GM12878 (cell line): ENCODE data around the gene CCDC112. TPM values are rescaled to one million over a fixed set of nuclear protein-coding genes. Genes with fewer than 3 reads are reported as not detected.

Experiments
- ATAC-seq: fragments of 200-7000 bp; cut with Tn5 transposase; 3 replicates; pipeline ENCODE4 v1.9.1; 2020; ENCODE audit warnings: mild to moderate bottlenecking, moderate library complexity
- BruUV-seq: library from RNA; stranded (reverse); fragments of 400-500 nt; replicated peaks from 2 replicates; lab custom pipeline; 2021; lab: Mats Ljungman, UMichigan
- CTCF ChIA-PET: fragments of 300-600 bp; sonication (Branson Sonifier 250); formaldehyde crosslinking; extraction: SDS; loops from one replicate; lab custom pipeline; 2021; ENCODE audit warnings: inconsistent platforms; lab: Yijun Ruan, JAX
- POLR2A ChIA-PET: fragments of 350-600 bp; formaldehyde crosslinking; extraction: SDS; loops from one replicate; lab custom pipeline; 2021; ENCODE audit warnings: inconsistent platforms; lab: Charles Lee
- RAD21 ChIA-PET: fragments of 300-600 bp; sonication (Branson Sonifier 250); formaldehyde crosslinking; loops from one replicate; lab custom pipeline; 2023; ENCODE audit warnings: antibody characterized with exemption; ENCODE audit not compliant: unreplicated experiment; lab: Charles Lee
- SMC1A ChIA-PET: fragments of 300-600 bp; sonication (Branson Sonifier 250); formaldehyde crosslinking; loops from one replicate; lab custom pipeline; 2023; ENCODE audit not compliant: unreplicated experiment, uncharacterized antibody; lab: Charles Lee
- DNase-seq: peaks from one replicate; pipeline ENCODE4 v3.0.0-alpha.2; 2011; ENCODE audit warnings: low read depth, low spot score
- FAIRE-seq: peaks from 3 replicates; lab custom pipeline; 2011; peaks lifted over from hg19 to GRCh38; lab: Jason Lieb, UNC
- H2AFZ ChIP-seq: 2 replicates; pipeline ENCODE4 v1.6.0; 2011; ENCODE audit warnings: low read depth, low read length, control low read depth; ENCODE audit not compliant: control insufficient read depth
- H3K27ac ChIP-seq: 2 replicates; pipeline ENCODE4 v1.5.1; 2011; ENCODE audit warnings: control low read depth; ENCODE audit not compliant: control insufficient read depth, insufficient read depth
- H3K27me3 ChIP-seq, 2 experiments: replicated peaks in 1 of 2; 2 replicates each; pipeline versions ENCODE4 v1.6.0 to v1.6.1; 2011; ENCODE audit warnings: low read length in 1 of 2; ENCODE audit not compliant: control insufficient read depth in 2 of 2, insufficient read depth in 2 of 2
- H3K36me3 ChIP-seq, 2 experiments: 2 replicates each; pipeline ENCODE4 v1.5.1; 2011; ENCODE audit warnings: low read length in 1 of 2; ENCODE audit not compliant: control insufficient read depth in 2 of 2, insufficient read depth in 2 of 2
- H3K4me1 ChIP-seq: 2 replicates; pipeline ENCODE4 v1.6.1; 2011; ENCODE audit warnings: mild to moderate bottlenecking, low read length, moderate library complexity, mixed read lengths; ENCODE audit not compliant: control insufficient read depth, insufficient read depth
- H3K4me2 ChIP-seq: 2 replicates; pipeline ENCODE4 v1.6.0; 2011; ENCODE audit warnings: control low read depth; ENCODE audit not compliant: control insufficient read depth, insufficient read depth
- H3K4me3 ChIP-seq: fragments of 200-600 bp; sonication (generic); 2 replicates; pipeline ENCODE4 v1.5.1; 2016
- H3K79me2 ChIP-seq: 2 replicates; pipeline ENCODE4 v1.6.0; 2011; ENCODE audit warnings: low read length; ENCODE audit not compliant: control insufficient read depth, insufficient read depth
- H3K9ac ChIP-seq: 2 replicates; pipeline ENCODE4 v1.8.0; 2011; ENCODE audit warnings: low read length, control low read depth, mixed read lengths; ENCODE audit not compliant: control insufficient read depth, insufficient read depth
- H3K9me3 ChIP-seq: replicated peaks from 3 replicates; pipeline ENCODE4 v1.5.1; 2011; ENCODE audit warnings: mild to moderate bottlenecking, low read length; ENCODE audit not compliant: control insufficient read depth, insufficient read depth
- H4K20me1 ChIP-seq: 2 replicates; pipeline ENCODE4 v1.6.0; 2011; ENCODE audit not compliant: control insufficient read depth, insufficient read depth
- ATF7 ChIP-seq: fragments of 450-650 bp; IDR thresholded peaks from 2 replicates; pipeline ENCODE4 v1.6.1; 2016; ENCODE audit warnings: low read depth, mild to moderate bottlenecking
- BACH1 ChIP-seq: fragments of 450-650 bp; IDR thresholded peaks from 2 replicates; pipeline ENCODE4 v1.6.1; 2017; ENCODE audit warnings: mild to moderate bottlenecking, borderline replicate concordance
- EGR1 ChIP-seq, 2 experiments: IDR thresholded peaks; 1 replicate in 1 of 2; 2 replicates in 1 of 2; pipeline ENCODE4 v1.6.1; 2011 to 2012; ENCODE audit warnings: low read depth in 2 of 2, low read length in 2 of 2, borderline replicate concordance in 1 of 2, mild to moderate bottlenecking in 1 of 2, moderate library complexity in 1 of 2
- RAD51 ChIP-seq: fragments of 450-650 bp; IDR thresholded peaks from 2 replicates; pipeline ENCODE4 v1.6.1; 2016; ENCODE audit warnings: moderate library complexity, mild to moderate bottlenecking, inconsistent platforms
- RUNX3 ChIP-seq: IDR thresholded peaks from 2 replicates; pipeline ENCODE4 v1.6.1; 2012; ENCODE audit warnings: low read length, inconsistent platforms
- SMARCA5 ChIP-seq: fragments of 450-650 bp; IDR thresholded peaks from 2 replicates; pipeline ENCODE4 v1.6.1; 2017; ENCODE audit warnings: mild to moderate bottlenecking
- SRF ChIP-seq, 2 experiments: IDR thresholded peaks; 2 replicates each; pipeline ENCODE4 v1.6.1; 2011; ENCODE audit warnings: low read depth in 2 of 2, low read length in 2 of 2, mild to moderate bottlenecking in 1 of 2, moderate library complexity in 1 of 2
- ZNF384 ChIP-seq: IDR thresholded peaks from 2 replicates; pipeline ENCODE4 v1.6.1; 2012; ENCODE audit warnings: low read depth, mild to moderate bottlenecking, low read length, improper control_type of control experiment, borderline replicate concordance
- WGBS: methylation state at CpG from one replicate; pipeline ENCODE4 v1.1.6; 2016; ENCODE audit warnings: low lambda C conversion rate; ENCODE audit not compliant: insufficient replicate concordance, insufficient coverage; ENCODE audit errors: missing lambda C conversion rate; 5-methylcytosine and 5-hydroxymethylcytosine counted together
- in situ Hi-C: fragments of 300-500 bp; cut with MboI; formaldehyde crosslinking; loops from 9 replicates; pipeline ENCODE4 v1.14.3; 2018; ENCODE audit warnings: mixed read lengths
- intact Hi-C: fragments of 100-400 bp; cut with micrococcal nuclease; formaldehyde crosslinking; loops from one replicate; pipeline ENCODE4 v1.14.2; 2022; ENCODE audit not compliant: unreplicated experiment
- polyA plus RNA-seq, 11 experiments: library from polyadenylated mRNA; depleted of rRNA in 4 of 11; unstranded in 6 of 11; stranded (reverse) in 5 of 11; fragments of >200 nt; fragmentation: Nextera tagmentation in 4 of 11; fragmentation: Illumina TruSeq in 1 of 11; extraction: Ambion mirVana in 4 of 11; extraction: Trizol in 1 of 11; gene quantifications; 1 replicate in 1 of 11; 2 replicates in 10 of 11; pipeline versions ENCODE4 v1.2.1 to v1.2.3, GENCODE V29; 2011 to 2016; ENCODE audit warnings: inconsistent platforms in 2 of 11, missing spikeins in 2 of 11, low read depth in 1 of 11
- total RNA-seq, 4 experiments: library from RNA; depleted of rRNA in 3 of 4; stranded (reverse); fragments of >200 nt in 3 of 4; fragmentation: Illumina TruSeq in 1 of 4; extraction: Trizol in 1 of 4; gene quantifications; 2 replicates each; pipeline versions ENCODE4 v1.2.1 to v1.2.3, GENCODE V29; 2013 to 2021

Gene CCDC112
- total and polyA plus RNA-seq, 10 of the 15 experiments (the other 5 are each of a cell fraction or from before 2014, with no cell fraction given), result 0.12 to 2.0 (median 0.58) TPM

- no peaks in the 10 kb centered on the region for H3K36me3 ChIP-seq
- ATAC-seq, result no peak
- CTCF ChIA-PET, result interaction anchor here (7.3 kb wide), 1 partner anchor 12 kb away, joined by 45 read pairs; no protein-coding TSS in a partner anchor
- no peak for DNase-seq
- in situ Hi-C loops, result no loop called here
- intact Hi-C loops, result no loop called here
- 0% methylated on average over 1 of the region's 1 CpG for WGBS
- FAIRE-seq, result no peak
- no peak for TF ChIP-seq BACH1
- TF ChIP-seq ATF7, result no peak
- no peak for TF ChIP-seq EGR1 (IDR thresholded peaks at IDR 0.05; ENCODE audit: borderline replicate concordance in 1 of 2, low read depth in 2 of 2, low read length in 2 of 2)
- TF ChIP-seq SRF (IDR thresholded peaks at IDR 0.05; ENCODE audit: low read depth in 2 of 2, low read length in 2 of 2), result no peak
- TF ChIP-seq RAD51, result no peak
- TF ChIP-seq ZNF384, result no peak
- no peak for TF ChIP-seq SMARCA5
- no peak for TF ChIP-seq RUNX3
- SMC1A ChIA-PET, result interaction anchor here (1.0 to 2.7 kb wide), 3 partner anchors 10 to 251 kb away, joined by 3 to 18 read pairs (median 3); no protein-coding TSS in a partner anchor
- no peak overlapping the region for H3K4me2 ChIP-seq
- no peak overlapping the region for H3K27ac ChIP-seq
- POLR2A ChIA-PET, result no interaction called here
- no peak overlapping the region for H2AFZ ChIP-seq
- no peak overlapping the region for H3K9ac ChIP-seq
- no peak overlapping the region for H3K4me3 ChIP-seq
- no peaks in the 10 kb centered on the region for H4K20me1 ChIP-seq
- H3K27me3 ChIP-seq, result no peaks in the 10 kb centered on the region
- no peaks in the 10 kb centered on the region for H3K4me1 ChIP-seq
- RAD21 ChIA-PET, result interaction anchor here (1.6 kb wide), 1 partner anchor 11 kb away, joined by 3 read pairs; no protein-coding TSS in a partner anchor
- no peaks in the 10 kb centered on the region for H3K9me3 ChIP-seq
- BruUV-seq, result no TSS peak
- no peaks in the 10 kb centered on the region for H3K79me2 ChIP-seq
These were observed 24.1 kb upstream of the CCDC112 start for GRCh38 chr5:115320515-115320914.
